GM12873 (cell line): Measurements from ENCODE around the gene UBE4A.

Source experiments
- TF ChIP-seq, protein P1 (sequence below): IDR thresholded peaks from 2 replicates; pipeline ENCODE4 v1.5.1; 2012; ENCODE audit warnings: low read depth, mild to moderate bottlenecking, moderate library complexity, low read length, control low read depth; ENCODE audit not compliant: insufficient read depth; ENCODE audit errors: missing control alignments

Gene UBE4A

DNA sequence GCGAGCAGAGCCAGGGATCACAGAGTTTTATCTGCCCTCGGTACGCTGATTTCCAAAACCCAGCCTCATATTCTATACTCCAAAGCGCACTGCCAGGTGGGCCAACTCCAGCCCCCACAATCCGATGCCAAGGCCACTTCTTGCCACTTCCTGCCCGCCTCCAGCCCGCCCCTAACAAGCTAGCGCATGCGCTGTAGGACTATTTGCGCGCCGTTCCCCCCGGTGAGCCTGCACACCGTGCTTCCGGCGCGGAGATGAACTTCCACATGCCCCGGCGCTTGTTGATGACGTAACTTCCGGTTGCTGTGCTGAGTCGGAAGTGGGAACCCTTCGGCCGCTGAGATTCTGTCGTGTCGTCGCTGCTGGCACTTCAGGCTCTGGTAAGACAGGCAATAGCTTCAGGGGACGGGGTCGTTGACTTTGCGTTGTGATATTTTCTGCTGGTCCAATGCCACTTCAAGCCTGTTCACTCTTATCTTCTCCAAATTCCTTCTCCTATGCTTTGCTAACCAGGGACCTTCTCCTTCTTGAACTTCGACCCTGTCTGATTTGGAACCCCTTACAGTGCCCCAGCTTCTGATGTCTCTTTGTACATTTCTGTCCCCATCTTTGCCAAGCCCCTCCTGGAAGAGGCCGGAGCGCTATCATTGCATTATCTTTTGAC lies at the start of gene UBE4A:
Gene UBE4A, plus strand, starts transcription at position 306 of the 664 bp plus-strand sequence. CDS start 5,481 bp downstream, outside the sequence.
- TF ChIP-seq, protein P1, sequence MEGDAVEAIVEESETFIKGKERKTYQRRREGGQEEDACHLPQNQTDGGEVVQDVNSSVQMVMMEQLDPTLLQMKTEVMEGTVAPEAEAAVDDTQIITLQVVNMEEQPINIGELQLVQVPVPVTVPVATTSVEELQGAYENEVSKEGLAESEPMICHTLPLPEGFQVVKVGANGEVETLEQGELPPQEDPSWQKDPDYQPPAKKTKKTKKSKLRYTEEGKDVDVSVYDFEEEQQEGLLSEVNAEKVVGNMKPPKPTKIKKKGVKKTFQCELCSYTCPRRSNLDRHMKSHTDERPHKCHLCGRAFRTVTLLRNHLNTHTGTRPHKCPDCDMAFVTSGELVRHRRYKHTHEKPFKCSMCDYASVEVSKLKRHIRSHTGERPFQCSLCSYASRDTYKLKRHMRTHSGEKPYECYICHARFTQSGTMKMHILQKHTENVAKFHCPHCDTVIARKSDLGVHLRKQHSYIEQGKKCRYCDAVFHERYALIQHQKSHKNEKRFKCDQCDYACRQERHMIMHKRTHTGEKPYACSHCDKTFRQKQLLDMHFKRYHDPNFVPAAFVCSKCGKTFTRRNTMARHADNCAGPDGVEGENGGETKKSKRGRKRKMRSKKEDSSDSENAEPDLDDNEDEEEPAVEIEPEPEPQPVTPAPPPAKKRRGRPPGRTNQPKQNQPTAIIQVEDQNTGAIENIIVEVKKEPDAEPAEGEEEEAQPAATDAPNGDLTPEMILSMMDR: no peak

DNA sequence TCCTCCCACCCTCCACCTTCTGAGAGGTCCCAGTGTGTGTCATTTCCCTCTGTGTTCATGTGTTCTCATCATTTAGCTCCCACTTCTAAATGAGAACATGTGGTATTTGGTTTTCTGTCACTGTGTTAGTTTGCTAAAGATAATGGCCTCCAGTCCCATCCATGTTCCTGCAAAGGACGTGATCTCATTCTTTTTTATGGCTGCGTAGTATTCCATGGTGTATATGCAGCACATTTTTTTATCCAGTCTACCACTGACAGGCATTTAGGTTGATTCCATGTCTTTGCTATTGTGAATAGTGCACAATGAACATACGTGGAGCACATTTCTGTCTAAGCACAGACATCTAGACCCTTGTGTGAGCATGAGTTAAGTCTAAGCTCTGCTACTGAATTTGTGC lies 49.1 kb upstream of the UBE4A start:
- TF ChIP-seq, protein P1: no peak

DNA sequence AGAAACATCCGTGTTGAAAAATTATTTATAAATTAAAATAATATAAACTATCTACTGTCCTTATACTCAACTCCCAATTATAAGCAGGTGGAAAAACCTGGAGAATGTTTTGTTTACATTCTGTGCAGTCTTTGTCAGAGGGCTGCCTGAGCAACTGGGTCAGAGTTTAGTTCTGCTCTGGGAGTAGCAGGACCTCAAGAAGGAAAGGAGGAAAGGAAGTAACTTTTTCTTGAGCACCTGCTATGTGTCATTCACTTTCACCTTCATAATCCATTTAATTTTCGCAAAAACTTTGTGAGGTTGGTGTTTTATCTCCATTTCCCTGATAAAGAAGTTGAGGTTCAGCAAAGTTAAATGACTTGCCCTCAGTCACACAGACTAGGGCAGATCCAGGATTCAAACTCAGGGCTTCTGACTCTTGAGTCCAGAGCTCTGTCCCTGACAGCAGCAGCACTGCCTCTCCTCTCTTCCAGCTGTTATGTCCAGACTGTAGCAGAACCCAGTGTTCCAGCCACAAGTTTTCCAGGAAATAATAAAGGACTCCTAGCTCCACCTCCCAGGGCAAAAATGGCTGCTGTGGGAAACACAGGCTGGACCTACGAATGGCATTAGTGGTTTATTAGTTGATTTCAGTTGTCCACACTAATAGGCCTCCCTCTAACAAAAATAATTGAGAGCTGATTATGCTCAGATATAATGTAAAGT lies 48.5 kb upstream of the UBE4A start:
- TF ChIP-seq, protein P1: no peak

DNA sequence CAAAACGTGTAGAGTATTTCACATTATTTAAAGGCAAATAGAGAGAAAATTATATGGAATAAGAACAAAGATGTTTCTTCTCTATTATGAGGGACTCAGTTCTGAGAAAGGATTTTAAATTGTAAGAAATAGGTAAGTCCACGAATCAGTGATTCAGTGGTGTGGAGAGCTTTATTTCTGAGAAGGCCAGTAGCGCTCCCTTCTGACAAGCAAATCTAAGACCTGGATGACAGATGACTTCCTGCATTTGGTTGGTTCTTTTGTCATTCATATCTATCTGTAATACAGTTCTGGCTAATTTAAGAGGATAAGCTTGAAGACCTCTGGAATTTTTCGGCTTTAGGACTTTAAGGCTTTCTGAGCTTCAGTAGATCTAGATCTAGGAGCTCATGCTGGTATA lies 47.9 kb upstream of the UBE4A start:
- TF ChIP-seq, protein P1: no peak

DNA sequence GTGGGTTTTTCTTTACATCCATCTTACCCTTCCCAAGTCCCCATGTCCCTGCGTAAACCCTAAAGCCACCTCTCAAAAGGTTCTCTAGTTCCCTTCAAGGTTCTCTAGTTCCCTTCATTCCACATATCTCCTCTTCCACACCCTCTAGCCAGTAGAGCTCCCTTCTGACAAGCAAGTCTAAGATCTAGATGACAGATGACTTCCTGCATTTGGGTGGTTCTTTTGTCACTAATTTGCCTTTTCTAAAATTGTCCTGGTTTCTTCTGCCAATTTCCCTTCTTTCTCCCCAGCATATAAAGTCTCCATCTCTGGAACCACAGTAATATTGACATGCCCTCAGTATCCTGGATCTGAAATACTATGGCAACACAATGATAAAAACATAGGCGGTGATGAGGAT lies 47.1 kb upstream of the UBE4A start:
- TF ChIP-seq, protein P1: no peak

DNA sequence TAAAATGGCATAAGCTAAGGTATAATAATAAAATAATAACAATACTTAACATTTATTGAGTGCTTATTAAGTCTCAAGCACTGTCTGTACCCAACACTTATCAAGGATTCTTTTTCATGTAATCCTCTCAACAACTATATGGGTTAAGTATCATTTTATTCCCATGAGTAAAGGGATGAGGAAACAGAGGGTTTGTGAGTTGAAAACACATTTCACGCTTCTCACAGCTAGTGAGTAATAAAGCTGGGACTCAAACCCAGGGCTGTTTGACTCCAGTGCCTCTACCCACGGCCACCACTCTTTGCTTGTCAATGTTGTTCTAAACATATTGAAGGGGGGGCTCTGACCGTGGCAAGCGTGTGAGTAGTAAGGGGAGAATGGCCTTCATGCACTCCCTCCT lies 46.2 kb upstream of the UBE4A start:
- TF ChIP-seq, protein P1: no peak

GRCh38 chr11:118314988-118315411 lies 44.4 kb upstream of the UBE4A start:
- TF ChIP-seq, protein P1: no peak
